Dendritic cell treated with granulocyte-macrophage colony-stimulating factor and Interleukin-4, amounts not matched to agents 40 ng/mL and 50 ng/mL, for 4 days (primary cell): ENCODE measurements around the gene SYDE2.

Source experiments
- H3K27ac Mint-ChIP-seq: one replicate; pipeline ENCODE4 v1.8.0; 2022; ENCODE audit warnings: mild to moderate bottlenecking, mixed read lengths
- H3K27me3 Mint-ChIP-seq: one replicate; pipeline ENCODE4 v1.8.0; 2022; ENCODE audit warnings: mild to moderate bottlenecking, mixed read lengths
- H3K36me3 Mint-ChIP-seq: one replicate; pipeline ENCODE4 v1.8.0; 2022; ENCODE audit warnings: low read depth, mixed read lengths
- H3K4me1 Mint-ChIP-seq: one replicate; pipeline ENCODE4 v1.8.0; 2022; ENCODE audit warnings: low read depth, mixed read lengths
- H3K4me3 Mint-ChIP-seq: one replicate; pipeline ENCODE4 v1.8.0; 2022; ENCODE audit warnings: mild to moderate bottlenecking, moderate library complexity, mixed read lengths
- H3K9me3 Mint-ChIP-seq: one replicate; pipeline ENCODE4 v1.8.0; 2022; ENCODE audit warnings: mixed read lengths
- intact Hi-C: fragments of 100-400 bp; cut with micrococcal nuclease; formaldehyde crosslinking; loops from one replicate; pipeline ENCODE4 v1.15.0; 2022

SYDE2 gene

DNA sequence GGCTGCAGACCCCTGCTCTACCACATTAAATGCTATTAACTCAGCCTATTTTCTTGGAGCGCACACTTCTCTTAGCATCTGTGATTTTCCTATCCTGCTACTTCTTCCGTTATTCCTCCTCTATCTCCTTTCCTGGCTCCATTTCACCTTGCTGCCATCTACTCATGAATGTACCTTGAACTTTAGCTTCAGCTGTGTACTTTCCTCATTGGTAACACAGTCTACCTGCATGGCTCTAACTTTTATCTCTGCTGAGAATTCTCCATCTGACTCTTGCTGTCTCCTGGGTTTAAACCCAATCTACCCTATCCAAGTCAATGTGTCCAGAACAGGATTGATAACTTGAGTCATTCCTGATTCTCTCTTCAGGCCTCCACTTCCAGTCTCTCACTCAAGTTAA, 84.9 kb downstream of the SYDE2 start:
- H3K36me3 Mint-ChIP-seq = no peaks in the 10 kb centered on the region
- H3K27me3 Mint-ChIP-seq = no peaks in the 10 kb centered on the region
- no peaks in the 10 kb centered on the region for H3K4me1 Mint-ChIP-seq
- intact Hi-C loops = no loop called here
- H3K4me3 Mint-ChIP-seq = no peak overlapping the region
- no peak overlapping the region for H3K27ac Mint-ChIP-seq
- no peaks in the 10 kb centered on the region for H3K9me3 Mint-ChIP-seq

GRCh38 chr1:85111695-85112094, 89.1 kb downstream of the SYDE2 start:
- Mint-ChIP-seq H3K27me3 (no peaks in the 10 kb centered on the region), H3K27ac (no peak overlapping the region), H3K4me1 (no peaks in the 10 kb centered on the region), H3K36me3 (no peaks in the 10 kb centered on the region), H3K9me3 (no peaks in the 10 kb centered on the region), H3K4me3 (no peak overlapping the region)
- intact Hi-C loops = no loop called here

DNA sequence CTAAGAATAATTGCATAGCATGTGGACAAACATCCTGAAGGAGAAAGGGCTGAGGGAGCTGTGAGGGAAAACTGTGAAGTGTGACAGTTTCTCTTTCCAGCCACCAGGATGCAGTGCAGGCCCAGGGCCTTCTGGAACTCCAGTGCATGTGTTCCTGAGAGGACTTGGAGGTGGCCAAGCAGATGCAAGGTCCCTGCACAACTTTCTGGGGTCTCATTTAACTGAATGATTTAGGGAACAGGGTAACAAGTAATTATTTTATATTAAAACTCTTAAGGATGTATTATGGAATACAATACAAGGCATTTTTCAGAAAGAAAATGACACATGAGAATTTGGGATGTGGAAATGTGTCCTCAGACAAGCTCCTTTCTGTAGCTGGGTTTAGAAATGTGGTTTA, 91.3 kb downstream of the SYDE2 start:
- Mint-ChIP-seq H3K4me1 (no peaks in the 10 kb centered on the region), H3K27me3 (no peaks in the 10 kb centered on the region), H3K27ac (no peak overlapping the region), H3K4me3 (no peak overlapping the region), H3K9me3 (no peaks in the 10 kb centered on the region), H3K36me3 (no peaks in the 10 kb centered on the region)
- intact Hi-C loops = loop anchor here (1.0 kb wide), 1 partner anchor 145 kb away; no protein-coding TSS in a partner anchor
